Chondrocyte (in vitro differentiated cells): ENCODE data around the gene CD1E. TPM values are rescaled to one million over a fixed set of nuclear protein-coding genes. Genes with fewer than 3 reads are reported as not detected.

Experiments
- DNase-seq: peaks from one replicate; pipeline ENCODE4 v3.0.0; 2021; ENCODE audit warnings: mixed read lengths, low spot score
- H3K27ac Mint-ChIP-seq: one replicate; pipeline ENCODE4 v1.8.0; 2021; ENCODE audit warnings: mild to moderate bottlenecking, moderate library complexity, mixed read lengths; ENCODE audit not compliant: unreplicated experiment
- H3K27me3 Mint-ChIP-seq: 2 replicates; pipeline ENCODE4 v1.8.0; 2021; ENCODE audit warnings: low read depth, mixed read lengths
- H3K36me3 Mint-ChIP-seq: 2 replicates; pipeline ENCODE4 v1.8.0; 2021; ENCODE audit warnings: low read depth, mixed read lengths
- H3K4me1 Mint-ChIP-seq: 2 replicates; pipeline ENCODE4 v1.8.0; 2021; ENCODE audit warnings: low read depth, mild to moderate bottlenecking, mixed read lengths
- H3K4me3 Mint-ChIP-seq: one replicate; pipeline ENCODE4 v1.8.0; 2021; ENCODE audit warnings: mild to moderate bottlenecking, moderate library complexity, mixed read lengths; ENCODE audit not compliant: unreplicated experiment
- H3K9me3 Mint-ChIP-seq: 2 replicates; pipeline ENCODE4 v1.8.0; 2021; ENCODE audit warnings: low read depth, mixed read lengths
- total RNA-seq: library from RNA; stranded (reverse); gene quantifications from 3 replicates; pipeline ENCODE4 v1.2.1, GENCODE V29; 2021
- TF ChIP-seq, protein P1 (sequence below): fragments of 200-600 bp; sonication (generic); IDR thresholded peaks from 2 replicates; pipeline ENCODE4 v1.5.0; 2021; ENCODE audit warnings: antibody characterized with exemption, mild to moderate bottlenecking, moderate library complexity

CD1E gene
- total RNA-seq, 1 donor from 2014 or later: not detected

DNA sequence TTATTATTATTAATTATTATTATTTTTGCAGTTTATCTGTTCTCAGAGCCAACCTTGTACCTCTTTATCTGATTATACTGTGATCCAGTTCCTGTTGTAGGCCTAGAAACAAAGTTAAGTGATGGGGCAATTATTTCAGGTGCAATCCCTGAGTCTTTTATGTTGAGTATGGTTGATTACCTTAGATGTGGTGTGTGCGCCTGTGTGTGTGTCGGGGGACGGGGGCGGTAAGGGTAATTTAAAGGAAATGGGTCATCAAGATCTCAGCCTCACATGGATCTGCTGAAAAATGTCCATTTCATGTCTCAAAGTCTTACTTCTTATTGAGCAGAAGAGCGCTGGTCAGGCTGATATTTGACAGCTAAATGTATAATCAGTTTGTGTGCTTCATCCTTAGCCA lies 53.4 kb downstream of the CD1E start:
- TF ChIP-seq, protein P1, sequence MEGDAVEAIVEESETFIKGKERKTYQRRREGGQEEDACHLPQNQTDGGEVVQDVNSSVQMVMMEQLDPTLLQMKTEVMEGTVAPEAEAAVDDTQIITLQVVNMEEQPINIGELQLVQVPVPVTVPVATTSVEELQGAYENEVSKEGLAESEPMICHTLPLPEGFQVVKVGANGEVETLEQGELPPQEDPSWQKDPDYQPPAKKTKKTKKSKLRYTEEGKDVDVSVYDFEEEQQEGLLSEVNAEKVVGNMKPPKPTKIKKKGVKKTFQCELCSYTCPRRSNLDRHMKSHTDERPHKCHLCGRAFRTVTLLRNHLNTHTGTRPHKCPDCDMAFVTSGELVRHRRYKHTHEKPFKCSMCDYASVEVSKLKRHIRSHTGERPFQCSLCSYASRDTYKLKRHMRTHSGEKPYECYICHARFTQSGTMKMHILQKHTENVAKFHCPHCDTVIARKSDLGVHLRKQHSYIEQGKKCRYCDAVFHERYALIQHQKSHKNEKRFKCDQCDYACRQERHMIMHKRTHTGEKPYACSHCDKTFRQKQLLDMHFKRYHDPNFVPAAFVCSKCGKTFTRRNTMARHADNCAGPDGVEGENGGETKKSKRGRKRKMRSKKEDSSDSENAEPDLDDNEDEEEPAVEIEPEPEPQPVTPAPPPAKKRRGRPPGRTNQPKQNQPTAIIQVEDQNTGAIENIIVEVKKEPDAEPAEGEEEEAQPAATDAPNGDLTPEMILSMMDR: no peak
- no peak overlapping the region for H3K27ac Mint-ChIP-seq
- H3K4me3 Mint-ChIP-seq: no peak overlapping the region
- H3K27me3 Mint-ChIP-seq: no peaks in the 10 kb centered on the region
- DNase-seq: no peak
- no peaks in the 10 kb centered on the region for H3K36me3 Mint-ChIP-seq
- no peaks in the 10 kb centered on the region for H3K4me1 Mint-ChIP-seq
- no peaks in the 10 kb centered on the region for H3K9me3 Mint-ChIP-seq

Other genes starting within 250 kb of the CD1E start
- gene CD1D, start 173.0 kb upstream of the CD1E start, total RNA-seq: not detected in 3 replicates
- gene CD1A, start 99.5 kb upstream of the CD1E start, total RNA-seq: not detected in 3 replicates
- gene CD1C, start 64.0 kb upstream of the CD1E start, total RNA-seq: not detected in 3 replicates
- not detected in 3 replicates for gene CD1B, start 22.4 kb upstream of the CD1E start, total RNA-seq
- gene OR10T2, start 45.6 kb downstream of the CD1E start, total RNA-seq: not detected in 3 replicates
- gene OR10K2, start 72.3 kb downstream of the CD1E start, total RNA-seq: not detected in 3 replicates
- not detected in 3 replicates for gene OR10K1, start 107.9 kb downstream of the CD1E start, total RNA-seq
- not detected in 3 replicates for gene OR10R2, start 118.3 kb downstream of the CD1E start, total RNA-seq
- not detected in 3 replicates for gene OR6Y1, start 200.5 kb downstream of the CD1E start, total RNA-seq
- not detected in 3 replicates for gene OR6P1, start 216.7 kb downstream of the CD1E start, total RNA-seq
- not detected in 3 replicates for gene OR10X1, start 226.0 kb downstream of the CD1E start, total RNA-seq